Left ventricle myocardium inferior (tissue), 1 donor: ENCODE results near the gene TSR1. TPM values are rescaled to one million over a fixed set of nuclear protein-coding genes. Genes with fewer than 3 reads are reported as not detected.

Experiments
- DNase-seq: peaks from one replicate; pipeline ENCODE4 v3.0.0-alpha.2; 2020
- H3K27ac ChIP-seq: fragments of 200-600 bp; replicated peaks from 2 replicates; pipeline ENCODE4 v1.8.0; 2021
- H3K27me3 ChIP-seq: fragments of 200-600 bp; 2 replicates; pipeline ENCODE4 v1.8.0; 2021; ENCODE audit warnings: low read depth
- H3K36me3 ChIP-seq: fragments of 200-600 bp; 2 replicates; pipeline ENCODE4 v1.8.0; 2021
- H3K4me1 ChIP-seq: fragments of 200-600 bp; 2 replicates; pipeline ENCODE4 v1.8.0; 2021
- H3K4me3 ChIP-seq: fragments of 200-600 bp; 2 replicates; pipeline ENCODE4 v1.8.0; 2021; ENCODE audit warnings: mild to moderate bottlenecking, moderate library complexity
- H3K9me3 ChIP-seq: fragments of 200-600 bp; replicated peaks from 2 replicates; pipeline ENCODE4 v1.8.0; 2021
- CTCF ChIP-seq: fragments of 200-600 bp; IDR thresholded peaks from 2 replicates; pipeline ENCODE4 v1.8.0; 2021; ENCODE audit warnings: antibody characterized with exemption, mild to moderate bottlenecking, borderline replicate concordance
- intact Hi-C: fragments of 100-400 bp; cut with micrococcal nuclease; formaldehyde crosslinking; loops from one replicate; pipeline ENCODE4 v1.11.0; 2022
- total RNA-seq: library from RNA; stranded (reverse); fragmentation: NEBNext Ultra II Directional; extraction: Animal tissue kit (Norgen Biotek cat#: 25700); gene quantifications from one replicate; pipeline ENCODE4 v1.2.1, GENCODE V29; 2021
- donor health status: DM: no; HTN: yes; CAD: no; lungs with severe emphysema.

TSR1 gene
- total RNA-seq, 1 donor from 2014 or later: 19.0 TPM

DNA sequence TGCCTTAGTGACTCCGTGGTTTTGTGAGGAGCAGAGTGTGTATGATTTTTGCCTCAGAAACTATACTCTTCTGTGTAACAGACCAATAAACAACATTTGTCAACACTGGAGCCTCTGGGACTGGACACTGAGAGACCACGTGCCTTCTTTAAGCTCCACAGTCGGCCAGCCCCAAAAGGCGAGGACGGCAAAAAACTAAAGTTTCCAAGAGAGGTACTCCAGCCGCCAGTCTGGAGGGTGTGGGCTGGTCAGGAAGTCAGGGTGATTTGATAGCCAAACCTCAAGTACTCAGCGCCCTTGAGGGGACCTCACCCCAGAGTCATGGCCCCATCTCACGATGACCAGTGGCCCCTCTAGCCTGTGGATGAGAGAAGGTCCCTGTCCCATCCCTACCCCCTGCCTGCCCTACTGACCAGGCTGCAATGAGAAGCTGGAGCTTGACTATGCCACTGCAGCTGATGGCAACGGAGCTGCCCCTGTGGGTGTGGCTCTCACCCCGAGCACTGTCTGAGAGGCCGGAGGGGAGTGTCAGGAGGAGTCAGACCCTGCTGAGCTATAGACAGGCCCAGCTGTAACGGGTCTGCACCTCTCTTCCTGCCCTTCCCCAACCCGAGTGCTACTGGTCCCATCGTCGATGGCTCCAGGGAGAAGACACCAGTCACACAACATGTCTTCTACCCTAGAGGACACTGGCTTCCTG lies 44.8 kb upstream of the TSR1 start:
- Histone ChIP-seq H3K4me1 (peaks cover 24% of the 10 kb centered on the region), H3K9me3 (no peaks in the 10 kb centered on the region), H3K27ac (no peak overlapping the region), H3K4me3 (no peak overlapping the region), H3K36me3 (peaks cover 60% of the 10 kb centered on the region), H3K27me3 (no peaks in the 10 kb centered on the region)
- no peak for TF ChIP-seq CTCF
- intact Hi-C loops: no loop called here
- no peak for DNase-seq

DNA sequence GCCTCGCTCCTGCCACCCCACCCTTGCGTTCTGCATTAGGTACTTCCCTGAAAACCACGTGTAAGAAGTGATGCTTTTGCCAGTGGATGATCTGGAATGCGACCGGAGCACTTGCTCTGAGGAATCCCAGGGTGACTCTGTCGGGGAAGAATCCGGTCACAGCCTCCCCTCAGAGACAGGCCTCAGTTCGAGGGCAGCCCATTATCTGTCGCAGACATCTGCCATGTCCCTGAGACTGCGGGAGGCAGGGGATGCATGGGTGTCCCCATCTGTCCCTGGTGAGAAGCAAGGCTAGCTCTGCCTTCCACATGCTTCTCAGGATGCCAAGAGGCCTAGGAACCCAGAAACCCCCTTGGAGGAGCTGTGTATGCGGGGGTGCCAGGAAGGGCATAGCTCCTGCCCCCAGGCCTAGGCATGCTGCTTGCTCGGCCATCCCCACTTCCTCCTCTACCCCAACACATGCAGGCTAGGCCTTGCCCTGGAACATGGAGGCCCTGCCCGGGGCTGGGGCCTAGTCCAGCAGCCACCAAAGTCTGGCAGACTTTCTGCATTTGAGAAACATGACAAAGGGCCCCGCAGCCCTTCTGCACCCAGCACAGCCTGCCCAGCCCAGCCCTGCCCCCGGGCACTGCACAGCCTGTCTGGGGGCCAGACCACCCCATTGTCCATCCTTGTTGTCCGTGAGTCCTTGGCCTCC lies 44.1 kb upstream of the TSR1 start:
- DNase-seq: no peak
- Histone ChIP-seq H3K4me3 (no peak overlapping the region), H3K36me3 (peaks cover 60% of the 10 kb centered on the region), H3K27me3 (no peaks in the 10 kb centered on the region), H3K4me1 (peaks cover 18% of the 10 kb centered on the region), H3K27ac (no peak overlapping the region), H3K9me3 (no peaks in the 10 kb centered on the region)
- no peak for TF ChIP-seq CTCF
- intact Hi-C loops: no loop called here

DNA sequence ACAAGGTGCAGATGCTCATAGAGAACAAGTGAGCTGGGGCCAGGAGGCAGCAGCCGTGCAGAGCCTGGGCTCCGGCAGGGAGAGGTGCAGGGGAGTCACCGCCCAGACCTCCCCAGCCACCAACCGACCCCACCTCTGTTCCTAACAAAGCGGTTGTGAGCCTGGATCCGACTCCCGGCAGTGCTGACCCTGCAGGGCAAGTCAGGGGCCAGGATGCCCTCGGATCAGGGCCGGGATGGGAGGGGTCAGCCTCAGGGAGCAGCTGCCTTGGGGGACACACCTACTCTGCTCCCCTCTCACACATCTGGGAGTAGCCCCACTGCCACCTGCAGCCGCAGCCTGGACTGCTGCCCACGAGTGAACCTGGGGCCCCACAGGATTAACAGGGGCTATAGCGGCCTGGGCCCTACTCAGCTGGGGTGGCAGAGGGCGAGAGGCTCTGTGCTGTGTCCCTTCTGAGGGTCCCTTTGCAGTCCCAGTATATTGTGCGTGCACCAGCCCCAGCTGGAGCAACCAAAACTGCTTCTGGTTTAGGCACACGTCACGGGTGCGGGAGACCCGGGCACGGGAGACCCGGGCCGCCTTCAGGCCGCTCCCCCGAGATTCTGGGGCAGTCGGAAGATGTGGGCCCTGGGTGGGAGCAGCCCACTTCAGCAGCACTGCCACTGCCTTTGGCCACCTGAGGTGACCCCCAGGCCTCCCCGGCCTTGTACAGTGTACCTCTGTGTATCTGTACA lies 43.4 kb upstream of the TSR1 start:
- no peak for DNase-seq
- Histone ChIP-seq H3K9me3 (no peaks in the 10 kb centered on the region), H3K27me3 (no peaks in the 10 kb centered on the region), H3K36me3 (peaks cover 67% of the 10 kb centered on the region), H3K4me3 (no peak overlapping the region), H3K4me1 (peaks cover 11% of the 10 kb centered on the region), H3K27ac (no peak overlapping the region)
- intact Hi-C loops: no loop called here
- no peak for TF ChIP-seq CTCF

DNA sequence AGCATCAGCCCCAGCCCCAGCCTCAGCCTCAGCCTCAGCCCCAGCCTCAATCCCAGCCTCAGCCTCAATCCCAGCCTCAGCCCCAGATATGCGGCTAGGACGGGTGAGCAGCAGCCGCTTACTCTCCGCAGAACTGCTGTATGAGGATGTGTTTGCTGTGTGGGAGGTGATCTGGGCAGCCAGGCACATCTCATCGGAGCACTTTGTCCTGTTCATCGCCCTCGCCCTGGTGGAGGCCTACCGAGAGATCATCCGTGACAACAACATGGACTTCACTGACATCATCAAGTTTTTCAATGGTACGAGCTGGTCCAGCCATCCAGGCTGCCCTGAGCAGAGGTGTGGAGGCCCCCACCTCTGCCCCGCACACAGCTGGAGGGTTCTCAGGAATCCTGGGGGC lies 42.6 kb upstream of the TSR1 start:
- H3K36me3 ChIP-seq: peaks cover 73% of the 10 kb centered on the region
- no peaks in the 10 kb centered on the region for H3K27me3 ChIP-seq
- H3K9me3 ChIP-seq: no peaks in the 10 kb centered on the region
- no peak overlapping the region for H3K4me3 ChIP-seq
- no peak for TF ChIP-seq CTCF
- no peak for DNase-seq
- H3K4me1 ChIP-seq: peaks cover 10% of the 10 kb centered on the region
- intact Hi-C loops: no loop called here
- no peak overlapping the region for H3K27ac ChIP-seq

DNA sequence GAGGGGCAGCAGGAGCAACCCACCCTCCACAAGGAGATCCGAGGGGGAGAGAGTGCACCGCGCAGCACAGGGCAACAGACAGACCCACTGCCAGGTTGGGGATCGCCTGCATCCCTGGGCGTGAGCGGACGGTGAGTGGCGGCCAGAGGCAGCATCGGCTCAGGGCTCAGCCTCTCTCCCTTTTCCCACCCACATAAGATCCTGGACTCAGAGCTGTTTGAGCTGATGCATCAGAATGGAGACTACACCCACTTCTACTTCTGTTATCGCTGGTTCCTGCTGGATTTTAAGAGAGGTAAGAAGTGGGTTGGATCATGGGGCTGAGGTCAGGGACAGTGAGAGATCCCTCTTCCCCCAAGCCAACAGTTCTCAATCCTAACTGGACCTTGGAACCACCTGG lies 41.4 kb upstream of the TSR1 start:
- DNase-seq: no peak
- Histone ChIP-seq H3K4me3 (no peak overlapping the region), H3K27ac (no peak overlapping the region), H3K36me3 (peaks cover 85% of the 10 kb centered on the region), H3K27me3 (no peaks in the 10 kb centered on the region), H3K4me1 (peaks cover 3% of the 10 kb centered on the region), H3K9me3 (no peaks in the 10 kb centered on the region)
- intact Hi-C loops: no loop called here
- TF ChIP-seq CTCF: no peak
